Duodenal mucosa (tissue), 2 donors: Measurements from ENCODE around the gene RNU1-3.
"Not testable (repeated sequence)": the region's sequence is repeated elsewhere in the genome, so short reads cannot be mapped to it uniquely, and the experiment has no call there.

ENCODE experiments used
- H3K27ac ChIP-seq: one replicate; pipeline ENCODE4 v1.7.0; 2013; ENCODE audit warnings: low read depth, low read length
- H3K27me3 ChIP-seq, 2 donors: one replicate each; pipeline ENCODE4 v1.7.0; 2013; ENCODE audit warnings: low read length in 2 of 2, control low read depth in 1 of 2; ENCODE audit not compliant: insufficient read depth in 2 of 2, control insufficient read depth in 1 of 2
- H3K36me3 ChIP-seq, 2 donors: one replicate each; pipeline ENCODE4 v1.7.0; 2013; ENCODE audit warnings: low read length in 2 of 2, control low read depth in 1 of 2; ENCODE audit not compliant: insufficient read depth in 2 of 2, control insufficient read depth in 1 of 2
- H3K4me1 ChIP-seq, 2 donors: one replicate each; pipeline ENCODE4 v1.7.0; 2013; ENCODE audit warnings: low read length in 2 of 2, control low read depth in 1 of 2; ENCODE audit not compliant: insufficient read depth in 2 of 2, control insufficient read depth in 1 of 2
- H3K4me3 ChIP-seq, 2 donors: one replicate each; pipeline ENCODE4 v1.7.0; 2013; ENCODE audit warnings: low read length in 2 of 2, low read depth in 1 of 2
- H3K9ac ChIP-seq, 2 donors: one replicate each; pipeline ENCODE4 v1.7.0; 2013; ENCODE audit warnings: low read length in 2 of 2, low read depth in 1 of 2
- H3K9me3 ChIP-seq, 2 donors: one replicate each; pipeline ENCODE4 v1.7.0; 2013; ENCODE audit warnings: low read length in 2 of 2, control low read depth in 1 of 2; ENCODE audit not compliant: control insufficient read depth in 1 of 2

RNU1-3 gene

GRCh38 chr1:16666502-16667413 is at the start of gene RNU1-3:
Gene RNU1-3 (minus strand): TSS chr1:16666948.
- H3K4me3 ChIP-seq, H3K36me3 ChIP-seq, H3K4me1 ChIP-seq, H3K9me3 ChIP-seq, H3K27me3 ChIP-seq, H3K27ac ChIP-seq, H3K9ac ChIP-seq: not testable (repeated sequence)

DNA sequence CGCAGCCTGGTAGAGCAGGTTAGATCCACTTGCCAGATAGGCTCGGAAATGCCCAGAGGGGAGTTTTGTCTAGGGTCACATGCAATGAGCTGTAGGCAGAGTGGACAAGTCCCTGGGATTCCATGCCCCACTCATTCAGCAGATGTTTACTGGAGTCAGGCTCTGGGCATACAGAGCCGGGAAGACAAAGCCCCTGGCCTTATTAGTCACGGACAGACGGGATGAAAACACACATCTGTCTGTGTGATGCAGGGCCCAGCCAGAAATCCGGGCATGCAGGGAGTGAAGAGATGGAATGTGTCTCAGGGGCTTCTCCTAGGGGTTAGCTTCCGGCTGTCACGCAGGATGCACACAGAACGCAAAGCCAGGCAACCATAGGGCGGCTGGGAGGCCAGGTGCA is 46.7 kb upstream of the RNU1-3 start:
- H3K4me1 ChIP-seq, H3K9ac ChIP-seq, H3K4me3 ChIP-seq, H3K9me3 ChIP-seq, H3K27me3 ChIP-seq, H3K36me3 ChIP-seq, H3K27ac ChIP-seq: not testable (repeated sequence)

DNA sequence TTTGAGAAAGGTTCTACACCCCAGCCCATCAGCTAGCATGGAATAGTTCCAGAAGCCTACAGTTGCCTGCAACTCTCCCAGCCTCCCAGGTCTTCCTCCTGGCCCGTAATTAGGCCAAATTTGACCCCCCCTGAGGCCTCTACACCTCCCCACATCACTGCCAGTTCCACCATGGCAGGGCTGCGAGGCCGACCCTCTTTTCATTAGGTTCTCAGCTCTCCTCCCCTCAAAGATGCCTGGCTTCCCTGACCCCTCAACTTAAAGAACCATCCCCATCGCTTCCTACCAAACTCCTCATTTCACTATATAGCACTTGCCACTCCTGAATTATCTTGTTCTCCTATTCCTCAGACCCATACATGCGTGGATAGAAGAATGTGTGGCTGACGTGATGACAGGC is 46.2 kb upstream of the RNU1-3 start:
- not testable (repeated sequence) for H3K4me3 ChIP-seq, H3K4me1 ChIP-seq, H3K27ac ChIP-seq, H3K27me3 ChIP-seq, H3K36me3 ChIP-seq, H3K9ac ChIP-seq, H3K9me3 ChIP-seq

DNA sequence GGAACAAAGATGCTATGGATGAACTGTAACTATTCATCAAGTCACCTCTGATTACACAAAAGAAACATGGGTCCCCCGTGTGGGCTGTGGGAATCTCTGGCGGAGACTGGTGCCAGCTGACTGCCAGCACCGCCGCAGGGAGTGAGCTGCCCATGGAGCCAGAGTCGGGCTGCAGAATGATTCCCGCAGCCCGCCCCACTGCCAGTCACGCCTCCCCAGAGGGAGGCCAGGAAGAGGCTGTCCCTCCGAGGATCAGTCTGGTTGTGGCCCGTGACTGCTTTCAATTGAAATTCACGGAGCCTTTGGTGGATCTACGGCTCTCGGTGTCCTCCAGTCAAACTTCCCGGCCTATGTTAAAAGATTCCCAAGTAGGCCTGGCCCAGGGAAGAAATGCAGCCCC is 45.8 kb upstream of the RNU1-3 start:
- not testable (repeated sequence) for H3K4me3 ChIP-seq, H3K9me3 ChIP-seq, H3K27ac ChIP-seq, H3K9ac ChIP-seq, H3K36me3 ChIP-seq, H3K27me3 ChIP-seq, H3K4me1 ChIP-seq

DNA sequence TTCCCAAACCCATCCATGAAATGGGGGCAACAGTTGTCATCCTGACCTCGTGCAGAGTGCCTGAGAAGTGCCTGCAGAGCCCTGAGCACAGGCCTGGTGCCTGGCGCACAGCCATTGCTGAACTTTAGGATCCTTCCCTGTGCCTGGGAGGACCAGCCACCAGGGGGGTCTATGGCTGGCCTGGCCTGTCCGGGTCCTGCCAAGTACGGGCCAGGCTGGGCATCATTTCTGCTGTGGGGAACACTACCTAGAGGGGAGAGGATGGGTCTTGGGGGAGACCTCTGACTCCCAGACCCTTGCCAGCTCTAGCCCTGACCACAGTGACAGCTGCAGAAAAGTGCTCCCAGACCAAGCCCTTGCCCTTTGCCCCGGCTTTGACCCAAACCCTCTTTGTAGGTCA is 45.4 kb upstream of the RNU1-3 start:
- H3K4me3 ChIP-seq, H3K9ac ChIP-seq, H3K36me3 ChIP-seq, H3K4me1 ChIP-seq, H3K27me3 ChIP-seq, H3K27ac ChIP-seq, H3K9me3 ChIP-seq: not testable (repeated sequence)

GRCh38 chr1:16710618-16711017 is 43.9 kb upstream of the RNU1-3 start:
- H3K9ac ChIP-seq, H3K27ac ChIP-seq, H3K4me3 ChIP-seq, H3K4me1 ChIP-seq, H3K36me3 ChIP-seq, H3K9me3 ChIP-seq, H3K27me3 ChIP-seq: not testable (repeated sequence)

DNA sequence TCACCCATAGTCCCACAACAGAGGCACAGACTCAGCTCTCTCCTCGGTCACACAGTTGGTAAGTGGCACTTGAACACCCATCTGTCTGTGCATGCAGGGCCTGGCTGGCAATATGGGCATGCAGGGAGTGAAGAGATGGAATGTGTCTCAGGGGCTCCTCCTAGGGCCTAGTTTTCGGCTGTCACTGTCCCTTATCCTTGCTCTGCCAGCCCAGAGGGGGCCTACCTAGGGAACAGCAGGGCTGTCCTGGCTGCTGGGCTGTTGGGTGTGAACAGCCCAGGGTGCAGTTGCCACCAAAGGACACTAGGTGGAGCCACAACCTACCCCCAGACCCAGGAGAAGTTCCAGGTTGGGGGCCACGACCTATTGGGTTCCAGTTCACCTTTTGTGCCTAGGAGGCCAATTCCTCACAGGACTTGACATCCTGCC is 42.9 kb upstream of the RNU1-3 start:
- H3K9me3 ChIP-seq, H3K36me3 ChIP-seq, H3K9ac ChIP-seq, H3K4me1 ChIP-seq, H3K4me3 ChIP-seq, H3K27ac ChIP-seq, H3K27me3 ChIP-seq: not testable (repeated sequence)

- H3K9ac ChIP-seq, H3K9me3 ChIP-seq, H3K4me1 ChIP-seq, H3K4me3 ChIP-seq, H3K36me3 ChIP-seq, H3K27ac ChIP-seq, H3K27me3 ChIP-seq: not testable (repeated sequence)
Measured at GRCh38 chr1:16708704-16709103, 42.0 kb upstream of the RNU1-3 start.

GRCh38 chr1:16707130-16708093 is 40.7 kb upstream of the RNU1-3 start:
- not testable (repeated sequence) for H3K27ac ChIP-seq, H3K9ac ChIP-seq, H3K27me3 ChIP-seq, H3K36me3 ChIP-seq, H3K4me3 ChIP-seq, H3K9me3 ChIP-seq, H3K4me1 ChIP-seq

- not testable (repeated sequence) for H3K27ac ChIP-seq, H3K9ac ChIP-seq, H3K4me3 ChIP-seq, H3K27me3 ChIP-seq, H3K9me3 ChIP-seq, H3K4me1 ChIP-seq, H3K36me3 ChIP-seq
Measured at GRCh38 chr1:16706302-16706701, 39.6 kb upstream of the RNU1-3 start.
